Neuronal stem cell (in vitro differentiated cells): ENCODE data around the gene COQ10A.

ENCODE experiments used
- DNase-seq: peaks from one replicate; pipeline ENCODE4 v3.0.0-alpha.2; 2013; ENCODE audit warnings: low spot score
- H2AFZ ChIP-seq: one replicate; pipeline ENCODE4 v1.6.1; 2013; ENCODE audit warnings: mild to moderate bottlenecking, low read length, inconsistent platforms
- H2AK5ac ChIP-seq: 2 replicates; pipeline ENCODE4 v1.6.1; 2013; ENCODE audit warnings: low read depth, mild to moderate bottlenecking, inconsistent platforms, low read length, moderate library complexity, mixed read lengths
- H2BK120ac ChIP-seq: 2 replicates; pipeline ENCODE4 v1.6.1; 2013; ENCODE audit warnings: low read depth, mild to moderate bottlenecking, inconsistent platforms, low read length, moderate library complexity, mixed read lengths
- H2BK12ac ChIP-seq: one replicate; pipeline ENCODE4 v1.6.1; 2013; ENCODE audit warnings: low read length, inconsistent platforms
- H2BK15ac ChIP-seq: 2 replicates; pipeline ENCODE4 v1.6.1; 2013; ENCODE audit warnings: mild to moderate bottlenecking, low read length, inconsistent platforms, mixed read lengths
- H2BK5ac ChIP-seq: one replicate; pipeline ENCODE4 v1.6.1; 2013; ENCODE audit warnings: inconsistent platforms, mild to moderate bottlenecking, low read length, moderate library complexity
- H3K14ac ChIP-seq: one replicate; pipeline ENCODE4 v1.6.1; 2013; ENCODE audit warnings: low read length, inconsistent platforms
- H3K18ac ChIP-seq: 2 replicates; pipeline ENCODE4 v1.6.1; 2013; ENCODE audit warnings: low read length, inconsistent platforms
- H3K23ac ChIP-seq: 2 replicates; pipeline ENCODE4 v1.6.1; 2013; ENCODE audit warnings: low read depth, mild to moderate bottlenecking, mixed read lengths, low read length, inconsistent platforms; ENCODE audit not compliant: poor library complexity
- H3K27ac ChIP-seq: replicated peaks from 3 replicates; pipeline ENCODE4 v1.5.1; 2013; ENCODE audit warnings: low read length, inconsistent platforms
- H3K27me3 ChIP-seq, 3 experiments: 2 replicates each; pipeline ENCODE4 v1.6.1; 2013; ENCODE audit warnings: low read length in 3 of 3, mild to moderate bottlenecking in 2 of 3, inconsistent platforms in 1 of 3, low read depth in 1 of 3, mixed read lengths in 1 of 3, moderate library complexity in 1 of 3; ENCODE audit not compliant: control insufficient read depth in 3 of 3, insufficient read depth in 3 of 3
- H3K36me3 ChIP-seq, 2 donors: replicated peaks in 1 of 2; 2 replicates each; pipeline ENCODE4 v1.6.1; 2013; ENCODE audit warnings: low read length in 2 of 2; ENCODE audit not compliant: control insufficient read depth in 2 of 2, insufficient read depth in 2 of 2
- H3K4ac ChIP-seq: 2 replicates; pipeline ENCODE4 v1.6.1; 2013; ENCODE audit warnings: inconsistent platforms, mild to moderate bottlenecking, low read length, moderate library complexity
- H3K4me1 ChIP-seq, 2 donors: 1 replicate in 1 of 2; 2 replicates in 1 of 2; pipeline ENCODE4 v1.6.1; 2013; ENCODE audit warnings: low read length in 2 of 2, low read depth in 1 of 2; ENCODE audit not compliant: control insufficient read depth in 2 of 2, insufficient read depth in 1 of 2
- H3K4me2 ChIP-seq: one replicate; pipeline ENCODE4 v1.6.1; 2013; ENCODE audit warnings: mild to moderate bottlenecking, low read length, inconsistent platforms; ENCODE audit not compliant: insufficient read depth, poor library complexity, severe bottlenecking
- H3K4me3 ChIP-seq, 2 donors: 2 replicates each; pipeline ENCODE4 v1.5.1; 2013; ENCODE audit warnings: low read length in 2 of 2, mild to moderate bottlenecking in 2 of 2, inconsistent platforms in 1 of 2, moderate library complexity in 1 of 2
- H3K79me1 ChIP-seq: one replicate; pipeline ENCODE4 v1.6.1; 2013; ENCODE audit warnings: low read depth, mild to moderate bottlenecking, inconsistent platforms, low read length, moderate library complexity
- H3K9ac ChIP-seq: one replicate; pipeline ENCODE4 v1.6.1; 2013; ENCODE audit warnings: mild to moderate bottlenecking, low read depth, low read length, inconsistent platforms; ENCODE audit not compliant: poor library complexity
- H3K9me3 ChIP-seq, 2 donors: replicated peaks in 1 of 2; 2 replicates each; pipeline versions ENCODE3 to v1.6.1; 2013; ENCODE audit warnings: low read length in 2 of 2, mild to moderate bottlenecking in 2 of 2, inconsistent platforms in 1 of 2, low read depth in 1 of 2, mixed read lengths in 1 of 2, moderate library complexity in 1 of 2; ENCODE audit not compliant: control insufficient read depth in 2 of 2, insufficient read depth in 1 of 2
- H4K8ac ChIP-seq: one replicate; pipeline ENCODE4 v1.6.1; 2013; ENCODE audit warnings: low read depth, mild to moderate bottlenecking, inconsistent platforms, low read length, moderate library complexity
- H4K91ac ChIP-seq: one replicate; pipeline ENCODE4 v1.6.1; 2013; ENCODE audit warnings: low read length, low read depth, mild to moderate bottlenecking, inconsistent platforms; ENCODE audit not compliant: poor library complexity
- WGBS, 2 donors: extraction: QIAGEN DNeasy Blood & Tissue Kit; methylation state at CpG; one replicate each; pipeline ENCODE4 v1.1.7; 2013; ENCODE audit warnings: missing lambda C conversion rate in 2 of 2, mixed read lengths in 1 of 2; ENCODE audit not compliant: insufficient read length in 2 of 2, insufficient replicate concordance in 1 of 2; ENCODE audit errors: extremely low coverage in 2 of 2; 5-methylcytosine and 5-hydroxymethylcytosine counted together

Gene COQ10A

DNA sequence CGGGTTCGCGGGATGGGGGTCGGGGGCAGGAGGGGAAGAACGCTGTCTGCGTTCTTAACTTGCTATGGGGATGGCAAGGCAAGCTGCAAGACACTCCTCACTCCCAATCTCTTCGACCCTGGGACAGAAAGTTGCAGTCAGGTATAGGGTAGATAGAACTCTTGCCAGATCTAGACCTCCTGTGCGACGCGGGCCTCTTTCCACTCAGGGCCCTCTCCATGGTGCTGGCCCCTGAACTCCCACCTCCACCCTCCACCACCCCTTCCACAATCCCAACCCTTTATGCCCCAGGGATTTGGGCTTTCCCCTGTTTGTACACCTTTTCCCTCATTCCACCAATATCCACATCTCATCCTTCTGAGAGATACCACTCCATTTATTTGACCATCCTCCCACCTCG lies 41.8 kb upstream of the COQ10A start:
- Histone ChIP-seq H3K36me3 (peaks cover 7 to 25% of the 10 kb centered on the region in 2 donors), H3K79me1 (peaks cover 4% of the 10 kb centered on the region), H3K4ac (no peak overlapping the region), H3K14ac (peak overlapping the region; percentile 58), H2BK120ac (no peak overlapping the region), H2AFZ (peak overlapping the region; percentile 94), H3K4me2 (peak overlapping the region; percentile 68), H3K27ac (no peak overlapping the region), H2BK15ac (no peak overlapping the region), H2AK5ac (peak overlapping the region; percentile 50), H4K91ac (no peak overlapping the region), H3K4me1 (peaks cover 2 to 13% of the 10 kb centered on the region in 2 donors), H3K9me3 (no peaks in the 10 kb centered on the region), H4K8ac (peak overlapping the region; percentile 72), H3K27me3 (no peaks in the 10 kb centered on the region), H2BK5ac (peak overlapping the region; percentile 48), H3K23ac (peak overlapping the region; percentile 83), H3K4me3 (peak overlapping the region; percentile 76 to 78), H2BK12ac (no peak overlapping the region), H3K18ac (peak overlapping the region; percentile 53), H3K9ac (peak overlapping the region; percentile 84)
- no peak for DNase-seq
- WGBS, 2 donors: 100% methylated on average over 1 of the region's 11 CpGs; no CpG with 5 or more reads in 1 of the 2 donors

- Histone ChIP-seq H4K91ac (no peak overlapping the region), H3K9me3 (no peaks in the 10 kb centered on the region), H3K23ac (no peak overlapping the region), H3K18ac (no peak overlapping the region), H3K4me3 (no peak overlapping the region), H3K79me1 (no peaks in the 10 kb centered on the region), H3K27me3 (no peaks in the 10 kb centered on the region), H3K4me2 (no peak overlapping the region), H3K4ac (no peak overlapping the region), H3K36me3 (peaks cover 7 to 25% of the 10 kb centered on the region in 2 donors), H2BK5ac (no peak overlapping the region), H3K27ac (no peak overlapping the region), H3K4me1 (peaks cover 0 to 6% of the 10 kb centered on the region in 2 donors), H2BK120ac (no peak overlapping the region), H2AFZ (no peak overlapping the region), H2BK12ac (no peak overlapping the region), H3K9ac (peak overlapping the region; percentile 44), H4K8ac (no peak overlapping the region), H2BK15ac (no peak overlapping the region), H3K14ac (no peak overlapping the region), H2AK5ac (no peak overlapping the region)
- no CpG with 5 or more reads among the region's 7 CpGs for WGBS, 2 donors
- DNase-seq: no peak
These were observed 37.7 kb upstream of the COQ10A start for GRCh38 chr12:56229082-56229481.

GRCh38 chr12:56229916-56230431 lies 36.8 kb upstream of the COQ10A start, which contains the start of gene SLC39A5:
TSS of gene SLC39A5 (plus strand) at chr12:56230051. CDS start at chr12:56231275, 1,224 bp downstream.
- H3K36me3 ChIP-seq: peaks cover 7 to 25% of the 10 kb centered on the region in 2 donors
- H3K27me3 ChIP-seq: no peaks in the 10 kb centered on the region
- H2BK15ac ChIP-seq: no peak within 1 kb of the TSS
- no CpG with 5 or more reads among the region's 4 CpGs for WGBS, 2 donors
- H3K23ac ChIP-seq: no peak within 1 kb of the TSS
- no peak within 1 kb of the TSS for H2BK12ac ChIP-seq
- no peaks in the 10 kb centered on the region for H3K9me3 ChIP-seq
- no peak within 1 kb of the TSS for H3K14ac ChIP-seq
- no peak within 1 kb of the TSS for H4K8ac ChIP-seq
- no peak within 1 kb of the TSS for H2AFZ ChIP-seq
- peaks cover 0 to 2% of the 10 kb centered on the region in 2 donors for H3K4me1 ChIP-seq
- H3K79me1 ChIP-seq: no peaks in the 10 kb centered on the region
- H4K91ac ChIP-seq: no peak within 1 kb of the TSS
- H2BK120ac ChIP-seq: no peak within 1 kb of the TSS
- peak within 1 kb of the TSS; percentile 44 for H3K9ac ChIP-seq
- no peak within 1 kb of the TSS for H3K4me3 ChIP-seq
- no peak within 1 kb of the TSS for H2AK5ac ChIP-seq
- DNase-seq: no peak
- no peak within 1 kb of the TSS for H3K27ac ChIP-seq
- H3K4me2 ChIP-seq: no peak within 1 kb of the TSS
- H3K18ac ChIP-seq: no peak within 1 kb of the TSS
- H2BK5ac ChIP-seq: no peak within 1 kb of the TSS
- H3K4ac ChIP-seq: no peak within 1 kb of the TSS

- no peaks in the 10 kb centered on the region for H3K9me3 ChIP-seq
- no peaks in the 10 kb centered on the region for H3K4me1 ChIP-seq
- no peak overlapping the region for H2AFZ ChIP-seq
- no peaks in the 10 kb centered on the region for H3K79me1 ChIP-seq
- H3K23ac ChIP-seq: no peak overlapping the region
- no peak overlapping the region for H4K91ac ChIP-seq
- no peak for DNase-seq
- H2BK15ac ChIP-seq: no peak overlapping the region
- no peak overlapping the region for H3K27ac ChIP-seq
- H3K18ac ChIP-seq: no peak overlapping the region
- no peak overlapping the region for H2BK120ac ChIP-seq
- no peak overlapping the region for H3K9ac ChIP-seq
- H3K27me3 ChIP-seq: no peaks in the 10 kb centered on the region
- no peak overlapping the region for H3K4me2 ChIP-seq
- H2AK5ac ChIP-seq: no peak overlapping the region
- no peak overlapping the region for H2BK5ac ChIP-seq
- WGBS, 2 donors: no CpG with 5 or more reads among the region's 8 CpGs
- H3K4me3 ChIP-seq: no peak overlapping the region
- peaks cover 6 to 20% of the 10 kb centered on the region in 2 donors for H3K36me3 ChIP-seq
- no peak overlapping the region for H2BK12ac ChIP-seq
- H3K4ac ChIP-seq: no peak overlapping the region
- no peak overlapping the region for H4K8ac ChIP-seq
- H3K14ac ChIP-seq: no peak overlapping the region
These were observed 36.1 kb upstream of the COQ10A start for GRCh38 chr12:56230432-56231183.
